HEK293 (cell line): ENCODE results near the gene IGSF21.

Experiments
- CTCF ChIP-seq: fragments of 450-650 bp; formaldehyde crosslinking; IDR thresholded peaks from 2 replicates; pipeline ENCODE4 v1.5.1; 2016; ENCODE audit warnings: missing biosample characterization, missing genetic modification characterization
- EGR2 ChIP-seq: fragments of 450-650 bp; formaldehyde crosslinking; IDR thresholded peaks from 2 replicates; pipeline ENCODE4 v1.5.1; 2016; ENCODE audit warnings: low read depth, missing biosample characterization, missing genetic modification characterization
- KLF16 ChIP-seq: fragments of 450-650 bp; formaldehyde crosslinking; IDR thresholded peaks from 2 replicates; pipeline ENCODE4 v1.5.1; 2017; ENCODE audit warnings: missing biosample characterization, missing genetic modification characterization
- PRDM4 ChIP-seq: fragments of 450-650 bp; formaldehyde crosslinking; IDR thresholded peaks from 2 replicates; pipeline ENCODE4 v1.5.1; 2017; ENCODE audit warnings: missing biosample characterization, missing genetic modification characterization
- PRDM6 ChIP-seq: fragments of 450-650 bp; formaldehyde crosslinking; IDR thresholded peaks from 2 replicates; pipeline ENCODE4 v1.5.1; 2017; ENCODE audit warnings: missing biosample characterization, missing genetic modification characterization
- ZNF184 ChIP-seq: fragments of 450-650 bp; IDR thresholded peaks from 2 replicates; pipeline ENCODE4 v1.5.1; 2018; ENCODE audit warnings: missing biosample characterization, mild to moderate bottlenecking, missing genetic modification characterization
- ZNF350 ChIP-seq: fragments of 450-650 bp; formaldehyde crosslinking; IDR thresholded peaks from 2 replicates; pipeline ENCODE4 v1.5.0; 2017; ENCODE audit warnings: missing biosample characterization, mild to moderate bottlenecking, missing genetic modification characterization
- ZNF48 ChIP-seq: fragments of 450-650 bp; formaldehyde crosslinking; IDR thresholded peaks from 2 replicates; pipeline ENCODE4 v1.5.1; 2016; ENCODE audit warnings: missing biosample characterization, missing genetic modification characterization
- ZNF580 ChIP-seq: fragments of 450-650 bp; formaldehyde crosslinking; IDR thresholded peaks from 2 replicates; pipeline ENCODE4 v1.5.1; 2016; ENCODE audit warnings: missing biosample characterization, missing genetic modification characterization
- ZNF621 ChIP-seq: fragments of 450-650 bp; formaldehyde crosslinking; IDR thresholded peaks from 2 replicates; pipeline ENCODE4 v1.5.1; 2017; ENCODE audit warnings: missing biosample characterization, missing genetic modification characterization
- ZNF654 ChIP-seq: fragments of 450-650 bp; formaldehyde crosslinking; IDR thresholded peaks from 2 replicates; pipeline ENCODE4 v1.5.1; 2016; ENCODE audit warnings: low read depth, missing biosample characterization, missing genetic modification characterization
- ZNF777 ChIP-seq: fragments of 450-650 bp; formaldehyde crosslinking; IDR thresholded peaks from 2 replicates; pipeline ENCODE4 v1.5.1; 2017; ENCODE audit warnings: missing biosample characterization, missing genetic modification characterization, borderline replicate concordance
- ZSCAN30 ChIP-seq: fragments of 450-650 bp; IDR thresholded peaks from 2 replicates; pipeline ENCODE4 v1.5.1; 2018; ENCODE audit warnings: missing biosample characterization, mild to moderate bottlenecking, missing genetic modification characterization, moderate library complexity

- TF ChIP-seq ZNF580 (tag by site-specific recombination): no peak
- TF ChIP-seq ZNF350 (tag by site-specific recombination): no peak
- no peak for TF ChIP-seq ZNF777 (tag by site-specific recombination)
- no peak for TF ChIP-seq ZSCAN30 (tag by site-specific recombination)
- no peak for TF ChIP-seq KLF16 (tag by site-specific recombination)
- no peak for TF ChIP-seq EGR2 (tag by site-specific recombination)
- no peak for TF ChIP-seq PRDM6 (tag by site-specific recombination)
- TF ChIP-seq PRDM4 (tag by site-specific recombination): no peak
- TF ChIP-seq CTCF (tag by site-specific recombination): no peak
- no peak for TF ChIP-seq ZNF48 (tag by site-specific recombination)
- no peak for TF ChIP-seq ZNF621 (tag by site-specific recombination)
- no peak for TF ChIP-seq ZNF184
- TF ChIP-seq ZNF654 (tag by site-specific recombination): no peak
Measured at GRCh38 chr1:18118078-18118477, 10.5 kb downstream of the IGSF21 start.
